SK-N-SH (cell line): ENCODE results near the gene RBM45. TPM values are rescaled to one million over a fixed set of nuclear protein-coding genes. Genes with fewer than 3 reads are reported as not detected.

Experiments used
- CTCF ChIA-PET: fragments of 300-600, 350-600 bp; formaldehyde crosslinking; extraction: SDS; loops from one replicate; lab custom pipeline; 2021; lab: Yijun Ruan, JAX
- POLR2A ChIA-PET: fragments of 350-600 bp; sonication (Branson Sonifier 250); formaldehyde crosslinking; extraction: SDS; loops from one replicate; lab custom pipeline; 2020; ENCODE audit warnings: antibody characterized with exemption, inconsistent platforms; lab: Yijun Ruan, JAX
- DNase-seq: peaks from one replicate; pipeline ENCODE4 v3.0.0; 2012
- H2AFZ ChIP-seq: fragments of 200-600 bp; sonication (generic); 2 replicates; pipeline ENCODE4 v1.8.1; 2016; ENCODE audit warnings: antibody characterized with exemption, mild to moderate bottlenecking, low read depth
- H3F3A ChIP-seq: fragments of 200-600 bp; sonication (generic); replicated peaks from 2 replicates; pipeline ENCODE3; 2016; ENCODE audit warnings: antibody characterized with exemption, mild to moderate bottlenecking; ENCODE audit not compliant: insufficient read depth
- H3K27ac ChIP-seq, 2 experiments: fragments of 200-500 bp in 1 of 2; fragments of 200-600 bp in 1 of 2; sonication (Bioruptor generic) in 1 of 2; sonication (generic), shearing (Covaris generic) in 1 of 2; 2 replicates each; pipeline versions ENCODE4 v1.5.1 to v1.6.1; 2014 to 2016; ENCODE audit warnings: low read depth in 2 of 2, inconsistent platforms in 1 of 2, low read length in 1 of 2, mild to moderate bottlenecking in 1 of 2, mixed read lengths in 1 of 2
- H3K27me3 ChIP-seq: fragments of 200-600 bp; sonication (generic), shearing (Covaris generic); 2 replicates; pipeline ENCODE4 v1.6.1; 2016; ENCODE audit warnings: mixed run types; ENCODE audit not compliant: insufficient read depth
- H3K36me3 ChIP-seq, 2 experiments: fragments of 200-500 bp in 1 of 2; fragments of 200-600 bp in 1 of 2; sonication (Bioruptor generic) in 1 of 2; sonication (generic) in 1 of 2; replicated peaks in 1 of 2; 2 replicates each; pipeline versions ENCODE3 to v1.5.1; 2014 to 2016; ENCODE audit warnings: low read length in 1 of 2, mild to moderate bottlenecking in 1 of 2; ENCODE audit not compliant: insufficient read depth in 2 of 2, control insufficient read depth in 1 of 2
- H3K4me1 ChIP-seq, 2 experiments: fragments of 200-500 bp in 1 of 2; fragments of 200-600 bp in 1 of 2; sonication (Bioruptor generic) in 1 of 2; sonication (generic), shearing (Covaris generic) in 1 of 2; 2 replicates each; pipeline versions ENCODE4 v1.5.1 to v1.6.1; 2014 to 2016; ENCODE audit warnings: low read depth in 1 of 2, low read length in 1 of 2, mixed run types in 1 of 2; ENCODE audit not compliant: insufficient read depth in 2 of 2, control insufficient read depth in 1 of 2
- H3K4me2 ChIP-seq: fragments of 200-600 bp; sonication (generic), shearing (Covaris generic); 2 replicates; pipeline ENCODE4 v1.6.1; 2017; ENCODE audit warnings: mixed run types
- H3K4me3 ChIP-seq, 2 experiments: fragments of 200-500 bp in 1 of 2; fragments of 200-600 bp in 1 of 2; sonication (Bioruptor generic) in 1 of 2; sonication (generic), shearing (Covaris generic) in 1 of 2; 2 replicates each; pipeline versions ENCODE4 v1.5.1 to v1.8.1; 2014 to 2016; ENCODE audit warnings: low read depth in 2 of 2, inconsistent platforms in 1 of 2, low read length in 1 of 2, mild to moderate bottlenecking in 1 of 2, mixed read lengths in 1 of 2, moderate library complexity in 1 of 2
- H3K79me2 ChIP-seq: fragments of 200-600 bp; sonication (generic); 2 replicates; pipeline ENCODE4 v1.8.1; 2017; ENCODE audit warnings: mild to moderate bottlenecking; ENCODE audit not compliant: insufficient read depth
- H3K9ac ChIP-seq: fragments of 200-600 bp; sonication (generic); 2 replicates; pipeline ENCODE4 v1.6.1; 2017; ENCODE audit warnings: mixed run types
- H3K9me2 ChIP-seq: fragments of 200-600 bp; sonication (generic); 2 replicates; pipeline ENCODE4 v1.6.1; 2017; ENCODE audit warnings: mixed run types
- H3K9me3 ChIP-seq: fragments of 200-600 bp; sonication (generic); 2 replicates; pipeline ENCODE4 v1.6.1; 2017; ENCODE audit warnings: mixed run types, mild to moderate bottlenecking, moderate library complexity
- H4K20me1 ChIP-seq: fragments of 200-600 bp; sonication (generic); 2 replicates; pipeline ENCODE4 v1.6.1; 2017; ENCODE audit warnings: mild to moderate bottlenecking, mixed run types; ENCODE audit not compliant: insufficient read depth
- EP300 ChIP-seq, 2 experiments: IDR thresholded peaks; 2 replicates each; pipeline versions ENCODE4 v1.4.0 to v1.6.1; 2012; ENCODE audit warnings: borderline replicate concordance in 1 of 2, low read depth in 1 of 2, low read length in 1 of 2
- MEF2A ChIP-seq: IDR thresholded peaks from 2 replicates; pipeline ENCODE4 v1.4.0; 2012; ENCODE audit warnings: low read depth, borderline replicate concordance
- PBX3 ChIP-seq: IDR thresholded peaks from 2 replicates; pipeline ENCODE4; 2012
- RAD21 ChIP-seq: IDR thresholded peaks from 2 replicates; pipeline ENCODE4 v1.6.1; 2012; ENCODE audit warnings: mild to moderate bottlenecking, low read length
- RCOR1 ChIP-seq: fragments of 150-350 bp; IDR thresholded peaks from 2 replicates; pipeline ENCODE4 v1.6.1; 2017; ENCODE audit warnings: antibody characterized with exemption, low read length
- RXRA ChIP-seq: IDR thresholded peaks from 2 replicates; pipeline ENCODE4 v1.4.0; 2012; ENCODE audit warnings: low read depth, mild to moderate bottlenecking, borderline replicate concordance
- SIN3A ChIP-seq: IDR thresholded peaks from 2 replicates; pipeline ENCODE4 v1.6.1; 2012; ENCODE audit warnings: low read depth, mild to moderate bottlenecking, low read length, moderate library complexity, borderline replicate concordance
- SMC3 ChIP-seq: IDR thresholded peaks from 2 replicates; pipeline ENCODE4 v1.6.1; 2012; ENCODE audit warnings: low read depth, low read length, improper control_type of control experiment
- TAF1 ChIP-seq: IDR thresholded peaks from 2 replicates; pipeline ENCODE4 v1.6.1; 2012; ENCODE audit warnings: low read depth, mild to moderate bottlenecking, low read length, moderate library complexity, borderline replicate concordance
- TCF12 ChIP-seq: IDR thresholded peaks from 2 replicates; pipeline ENCODE4 v1.4.0; 2012
- TEAD4 ChIP-seq: IDR thresholded peaks from 2 replicates; pipeline ENCODE4 v1.4.0; 2012; ENCODE audit warnings: mild to moderate bottlenecking, borderline replicate concordance; ENCODE audit not compliant: insufficient read depth
- ZBTB33 ChIP-seq: IDR thresholded peaks from 2 replicates; pipeline ENCODE4 v1.4.0; 2012; ENCODE audit warnings: low read depth, borderline replicate concordance
- WGBS: methylation state at CpG from one replicate; pipeline ENCODE4 v1.1.6; 2017; ENCODE audit warnings: low lambda C conversion rate; 5-methylcytosine and 5-hydroxymethylcytosine counted together
- polyA plus RNA-seq, 3 experiments: library from polyadenylated mRNA; depleted of rRNA; stranded (reverse); fragments of >200 nt; gene quantifications; 2 replicates each; pipeline ENCODE4 v1.2.3, GENCODE V29; 2012
- TF ChIP-seq, protein P1 (sequence below): IDR thresholded peaks from 2 replicates; pipeline ENCODE4 v1.4.0; 2012; ENCODE audit warnings: low read depth, borderline replicate concordance

Gene RBM45
- polyA plus RNA-seq, 1 of the 3 experiments (the other 2 are of a cell fraction), result 7.0 TPM

GRCh38 chr2:178112202-178113152, at the start of gene RBM45 (continued):
- peak; percentile 32; the same call in 1 of the 2 replicates for TF ChIP-seq PBX3
- peak; percentile 81; the same call in 1 of the 2 replicates for TF ChIP-seq SIN3A
- peak; percentile 42; the same call in 1 of the 2 replicates for TF ChIP-seq TCF12
- peak; percentile 40 for TF ChIP-seq SMC3
- peak in 1 of 2 experiments; percentile 63; a peak in 2 of 4 replicates for TF ChIP-seq EP300 (IDR thresholded peaks at IDR 0.05; ENCODE audit: borderline replicate concordance in 1 of 2, low read depth in 1 of 2, low read length in 1 of 2)
- TF ChIP-seq TEAD4, result no peak
- TF ChIP-seq ZBTB33, result no peak
- TF ChIP-seq TAF1, result peak; percentile 92
- TF ChIP-seq MEF2A, result no peak
- 0 out of 2 replicates have a peak, but pooled peaks have one; percentile 50 for TF ChIP-seq RCOR1
- TF ChIP-seq, all 33 proteins: peak for 20

DNA sequence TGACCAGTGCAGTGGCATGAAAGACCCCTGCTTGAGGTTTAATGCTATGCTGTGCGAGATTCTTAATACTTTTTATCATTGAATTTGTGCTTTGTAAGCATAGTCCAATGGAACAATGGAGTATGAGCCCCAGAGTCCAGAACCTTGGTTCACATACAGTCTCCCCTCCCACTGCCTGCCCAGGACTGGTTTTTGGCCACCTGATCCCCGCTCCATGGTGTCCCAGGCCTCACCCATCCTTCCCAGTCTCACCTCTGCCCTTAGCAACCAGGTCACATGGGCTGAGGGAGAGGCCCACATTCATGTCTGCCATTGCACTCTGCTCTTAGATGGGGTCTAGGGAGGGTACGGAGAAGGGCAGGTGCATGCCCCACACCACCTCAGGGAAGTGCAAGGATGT, 45.9 kb upstream of the RBM45 start:
- H3F3A ChIP-seq, result no peaks in the 10 kb centered on the region
- no peak overlapping the region for H3K4me3 ChIP-seq
- POLR2A ChIA-PET, result no interaction called here
- no peak overlapping the region for H3K27ac ChIP-seq
- no peak overlapping the region for H3K9ac ChIP-seq
- H3K9me2 ChIP-seq, result no peaks in the 10 kb centered on the region
- 66% methylated on average over 3 of the region's 3 CpGs for WGBS
- no peaks in the 10 kb centered on the region for H4K20me1 ChIP-seq
- CTCF ChIA-PET, result interaction anchor here (0.5 kb wide), 1 partner anchor 19 kb away, joined by 3 read pairs; no protein-coding TSS in a partner anchor
- no peak for DNase-seq
- no peaks in the 10 kb centered on the region for H3K27me3 ChIP-seq
- no peaks in the 10 kb centered on the region for H3K9me3 ChIP-seq
- no peaks in the 10 kb centered on the region for H3K79me2 ChIP-seq
- H2AFZ ChIP-seq, result no peak overlapping the region
- no peaks in the 10 kb centered on the region; a peak in 2 of 4 replicates for H3K4me1 ChIP-seq
- no peak overlapping the region for H3K4me2 ChIP-seq
- no peaks in the 10 kb centered on the region for H3K36me3 ChIP-seq
- TF ChIP-seq TAF1 (no peak), RXRA (no peak), RAD21 (no peak)
- TF ChIP-seq, protein P1, sequence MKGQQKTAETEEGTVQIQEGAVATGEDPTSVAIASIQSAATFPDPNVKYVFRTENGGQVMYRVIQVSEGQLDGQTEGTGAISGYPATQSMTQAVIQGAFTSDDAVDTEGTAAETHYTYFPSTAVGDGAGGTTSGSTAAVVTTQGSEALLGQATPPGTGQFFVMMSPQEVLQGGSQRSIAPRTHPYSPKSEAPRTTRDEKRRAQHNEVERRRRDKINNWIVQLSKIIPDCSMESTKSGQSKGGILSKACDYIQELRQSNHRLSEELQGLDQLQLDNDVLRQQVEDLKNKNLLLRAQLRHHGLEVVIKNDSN, result no peak
